Measurements from ENCODE around the gene EHMT1. TPM values are rescaled to one million over a fixed set of nuclear protein-coding genes. Genes with fewer than 3 reads are reported as not detected.

EHMT1 gene
- total and polyA plus RNA-seq, 10 of the 15 experiments (the other 5 are each of a cell fraction or from before 2014, with no cell fraction given) = 2.9 to 100 (median 48.1) TPM

DNA sequence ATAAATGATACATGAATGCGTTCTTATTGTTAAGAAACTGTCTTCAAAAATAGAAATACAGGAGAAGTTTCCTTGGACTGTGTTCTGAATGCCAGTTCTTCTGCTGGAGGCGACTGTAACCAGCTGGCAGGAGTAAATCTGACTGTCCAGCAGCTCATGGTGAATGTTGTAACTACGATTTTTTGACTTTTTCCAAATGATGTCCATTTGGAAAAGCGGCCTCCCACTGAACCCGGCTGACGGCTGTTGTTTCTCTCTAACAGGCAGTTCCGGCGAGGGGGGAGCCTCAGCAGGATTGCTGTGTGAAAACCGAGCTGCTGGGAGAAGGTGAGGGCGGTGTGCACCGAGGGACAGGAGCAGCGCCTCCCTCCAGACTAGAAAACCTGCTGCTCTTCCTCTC, 91.9 kb downstream of the EHMT1 start:
- DNase-seq (ENCODE audit: low read depth, low spot score) (no peak), ATAC-seq (no peak), FAIRE-seq (no peak)
- RAD21 ChIA-PET (ENCODE audit: unreplicated experiment) = interaction anchor here (1.2 kb wide), 1 partner anchor 28 kb away, joined by 3 read pairs; no protein-coding TSS in a partner anchor
- 93% methylated on average over 12 of the region's 12 CpGs for WGBS (ENCODE audit: insufficient coverage, insufficient replicate concordance, low lambda C conversion rate, missing lambda C conversion rate)
- intact Hi-C loops (cut with micrococcal nuclease; ENCODE audit: unreplicated experiment) = no loop called here
- Histone ChIP-seq H4K20me1 (ENCODE audit: control insufficient read depth, insufficient read depth) (no peaks in the 10 kb centered on the region), H3K27me3 (replicated peaks in 1 of 2; ENCODE audit: control insufficient read depth in 2 of 2, insufficient read depth in 2 of 2, low read length in 1 of 2) (no peaks in the 10 kb centered on the region), H3K9ac (ENCODE audit: control insufficient read depth, insufficient read depth, low read length) (no peak overlapping the region), H3K79me2 (ENCODE audit: control insufficient read depth, insufficient read depth, low read length) (peaks cover 31% of the 10 kb centered on the region), H3K36me3 (ENCODE audit: control insufficient read depth in 2 of 2, insufficient read depth in 2 of 2, low read length in 1 of 2) (peaks cover 10 to 11% of the 10 kb centered on the region in 2 experiments; a peak in 3 of 4 replicates), H3K27ac (ENCODE audit: control insufficient read depth, insufficient read depth) (no peak overlapping the region), H3K4me3 (no peak overlapping the region), H3K4me2 (ENCODE audit: control insufficient read depth, insufficient read depth) (no peak overlapping the region), H3K4me1 (ENCODE audit: control insufficient read depth, insufficient read depth, low read length) (peaks cover 6% of the 10 kb centered on the region), H3K9me3 (replicated peaks; ENCODE audit: control insufficient read depth, insufficient read depth, low read length) (peaks cover 9% of the 10 kb centered on the region), H2AFZ (ENCODE audit: control insufficient read depth, low read depth, low read length) (no peak overlapping the region)
- TF ChIP-seq SUZ12 (IDR thresholded peaks at IDR 0.05; ENCODE audit: unreplicated experiment) (no peak), ESRRA (IDR thresholded peaks at IDR 0.05; ENCODE audit: low read length) (no peak), DPF2 (IDR thresholded peaks at IDR 0.05) (no peak), TAF1 (IDR thresholded peaks at IDR 0.05; ENCODE audit: borderline replicate concordance, low read depth, low read length) (no peak), GABPA (IDR thresholded peaks at IDR 0.05; ENCODE audit: low read depth) (no peak), POLR2A (IDR thresholded peaks at IDR 0.05; ENCODE audit: low read depth, low read length) (no peak), NFXL1 (IDR thresholded peaks at IDR 0.05; ENCODE audit: borderline replicate concordance) (no peak), POU2F2 (IDR thresholded peaks at IDR 0.05; ENCODE audit: borderline replicate concordance, low read depth, low read length) (no peak), CBFB (IDR thresholded peaks at IDR 0.05; ENCODE audit: low read depth) (no peak), TCF7 (IDR thresholded peaks at IDR 0.05; ENCODE audit: borderline replicate concordance) (no peak), RCOR1 (conservative IDR thresholded peaks at IDR 0.05; ENCODE audit: low read depth, low read length) (no peak), MXI1 (IDR thresholded peaks at IDR 0.05; ENCODE audit: low read depth, low read length) (no peak)
- TF ChIP-seq, protein P1, sequence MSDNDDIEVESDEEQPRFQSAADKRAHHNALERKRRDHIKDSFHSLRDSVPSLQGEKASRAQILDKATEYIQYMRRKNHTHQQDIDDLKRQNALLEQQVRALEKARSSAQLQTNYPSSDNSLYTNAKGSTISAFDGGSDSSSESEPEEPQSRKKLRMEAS (IDR thresholded peaks at IDR 0.05; ENCODE audit: low read depth, low read length) = no peak
- TF ChIP-seq, protein P2, sequence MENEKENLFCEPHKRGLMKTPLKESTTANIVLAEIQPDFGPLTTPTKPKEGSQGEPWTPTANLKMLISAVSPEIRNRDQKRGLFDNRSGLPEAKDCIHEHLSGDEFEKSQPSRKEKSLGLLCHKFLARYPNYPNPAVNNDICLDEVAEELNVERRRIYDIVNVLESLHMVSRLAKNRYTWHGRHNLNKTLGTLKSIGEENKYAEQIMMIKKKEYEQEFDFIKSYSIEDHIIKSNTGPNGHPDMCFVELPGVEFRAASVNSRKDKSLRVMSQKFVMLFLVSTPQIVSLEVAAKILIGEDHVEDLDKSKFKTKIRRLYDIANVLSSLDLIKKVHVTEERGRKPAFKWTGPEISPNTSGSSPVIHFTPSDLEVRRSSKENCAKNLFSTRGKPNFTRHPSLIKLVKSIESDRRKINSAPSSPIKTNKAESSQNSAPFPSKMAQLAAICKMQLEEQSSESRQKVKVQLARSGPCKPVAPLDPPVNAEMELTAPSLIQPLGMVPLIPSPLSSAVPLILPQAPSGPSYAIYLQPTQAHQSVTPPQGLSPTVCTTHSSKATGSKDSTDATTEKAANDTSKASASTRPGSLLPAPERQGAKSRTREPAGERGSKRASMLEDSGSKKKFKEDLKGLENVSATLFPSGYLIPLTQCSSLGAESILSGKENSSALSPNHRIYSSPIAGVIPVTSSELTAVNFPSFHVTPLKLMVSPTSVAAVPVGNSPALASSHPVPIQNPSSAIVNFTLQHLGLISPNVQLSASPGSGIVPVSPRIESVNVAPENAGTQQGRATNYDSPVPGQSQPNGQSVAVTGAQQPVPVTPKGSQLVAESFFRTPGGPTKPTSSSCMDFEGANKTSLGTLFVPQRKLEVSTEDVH (IDR thresholded peaks at IDR 0.05; ENCODE audit: low read depth, partially characterized antibody) = no peak
- POLR2A ChIA-PET = no interaction called here
- SMC1A ChIA-PET (ENCODE audit: uncharacterized antibody, unreplicated experiment) = no interaction called here
- in situ Hi-C loops (cut with MboI) = no loop called here
- BruUV-seq (replicated peaks) = no TSS peak
- CTCF ChIA-PET = no interaction called here

Data from GM12878 (cell line).